Loucy (cell line): ENCODE data around the gene ZNF714.

Experiments
- CTCF ChIP-seq: fragments of 200-600 bp; sonication (generic); conservative IDR thresholded peaks from 2 replicates; pipeline ENCODE4 v1.5.1; 2014; ENCODE audit warnings: mild to moderate bottlenecking, antibody characterized with exemption, low read length
- EZH2phosphoT487 ChIP-seq: fragments of 200-600 bp; IDR thresholded peaks from 2 replicates; pipeline ENCODE4 v1.6.1; 2018; ENCODE audit warnings: antibody characterized with exemption, mild to moderate bottlenecking, moderate library complexity, borderline replicate concordance

GRCh38 chr19:21087871-21088270, 5.9 kb downstream of the ZNF714 start:
- TF ChIP-seq CTCF, result no peak
- TF ChIP-seq EZH2phosphoT487, result no peak
